ENCODE results near the gene GCKR.

The GCKR gene

DNA sequence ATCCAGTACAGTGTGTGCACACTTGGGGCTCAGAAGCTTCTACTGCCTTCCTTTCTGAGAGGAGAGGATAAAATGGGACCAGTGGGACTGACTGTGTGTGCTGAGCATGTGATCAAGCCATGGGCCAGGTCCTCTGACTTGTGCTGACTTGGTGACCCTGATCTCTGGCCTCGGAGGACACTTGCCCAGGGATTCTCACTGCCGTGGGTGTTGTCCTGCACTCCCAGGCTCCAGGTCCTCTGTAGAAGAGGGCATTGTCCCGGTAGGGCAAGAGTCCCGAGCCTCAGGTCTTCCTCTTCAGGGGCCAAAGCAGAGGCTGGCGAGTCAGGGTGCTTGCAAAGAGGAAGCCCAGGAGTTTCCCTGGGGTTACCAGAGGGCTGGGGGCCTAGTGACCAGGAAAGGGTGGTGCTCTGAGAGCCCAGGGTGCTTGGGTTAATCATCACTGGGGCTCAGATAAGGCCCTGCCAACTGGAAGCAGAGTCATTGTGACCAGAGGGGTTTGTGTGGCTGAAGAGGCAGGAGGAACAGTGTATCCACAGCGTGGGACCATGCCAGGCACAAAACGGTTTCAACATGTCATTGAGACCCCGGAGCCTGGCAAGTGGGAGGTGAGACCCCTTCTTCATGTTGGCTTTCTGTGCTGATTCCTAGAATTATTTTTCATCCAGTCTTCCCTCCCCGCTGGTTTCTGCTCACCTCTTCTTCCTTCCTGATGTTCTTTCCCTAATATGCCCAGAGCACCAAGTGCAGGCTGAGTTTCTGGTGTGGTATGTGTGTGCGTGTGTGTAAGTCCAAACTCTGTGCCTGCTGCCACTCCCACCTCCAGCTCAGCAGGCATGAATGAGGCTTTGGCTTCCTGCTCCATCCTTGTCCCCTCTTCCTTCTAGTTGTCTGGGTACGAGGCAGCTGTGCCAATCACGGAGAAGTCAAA is at the start of gene GCKR:
TSS of gene GCKR (plus strand) at position 483 of the 931 bp plus-strand sequence. CDS start at position 549, 66 bp downstream.
- no peak for DNase-seq

GRCh38 chr2:27448381-27448780 is 48.3 kb upstream of the GCKR start:
- DNase-seq = no peak

GRCh38 chr2:27451095-27451494 is 45.5 kb upstream of the GCKR start:
- DNase-seq = no peak

DNA sequence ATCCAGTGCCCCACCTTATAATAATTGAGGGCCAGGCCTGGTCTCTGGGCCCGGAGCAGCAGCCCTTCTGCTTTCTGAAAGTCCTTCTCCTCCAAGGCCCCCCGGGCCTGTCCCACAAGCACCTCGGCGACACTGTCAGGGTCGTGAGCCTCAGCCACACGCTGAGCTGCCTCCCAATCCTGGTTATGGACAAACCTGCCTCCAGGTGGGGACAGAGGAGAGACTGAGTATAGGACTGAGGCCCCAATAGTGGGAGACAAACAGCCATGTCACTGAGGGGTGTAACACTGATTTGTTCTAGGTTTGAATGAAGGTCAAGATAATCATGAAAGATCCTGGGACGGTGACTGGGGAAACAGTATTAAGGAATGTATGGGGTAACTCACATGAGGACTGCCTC is 42.7 kb upstream of the GCKR start:
- no peak for DNase-seq

- no peak for DNase-seq
Measured at GRCh38 chr2:27461118-27461517, 35.5 kb upstream of the GCKR start.

DNA sequence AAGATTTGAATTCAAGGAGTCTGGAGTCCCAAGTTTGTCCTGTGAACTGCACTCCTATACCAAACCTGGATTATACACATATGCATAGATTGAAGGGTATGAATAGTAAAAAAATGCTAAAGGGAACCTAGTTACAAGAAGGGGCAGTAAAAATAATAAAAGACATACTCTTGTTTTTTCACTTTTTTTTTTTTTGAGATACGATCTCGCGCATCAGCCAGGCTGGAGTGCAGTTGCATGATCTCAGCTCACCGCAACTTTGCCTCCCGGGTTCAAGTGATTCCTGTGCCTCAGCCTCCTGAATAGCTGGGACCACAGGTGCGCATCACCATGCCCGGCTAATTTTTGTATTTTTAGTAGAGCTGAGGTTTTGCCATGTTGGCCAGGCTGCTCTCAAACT is 32.2 kb upstream of the GCKR start:
- DNase-seq = no peak

DNA sequence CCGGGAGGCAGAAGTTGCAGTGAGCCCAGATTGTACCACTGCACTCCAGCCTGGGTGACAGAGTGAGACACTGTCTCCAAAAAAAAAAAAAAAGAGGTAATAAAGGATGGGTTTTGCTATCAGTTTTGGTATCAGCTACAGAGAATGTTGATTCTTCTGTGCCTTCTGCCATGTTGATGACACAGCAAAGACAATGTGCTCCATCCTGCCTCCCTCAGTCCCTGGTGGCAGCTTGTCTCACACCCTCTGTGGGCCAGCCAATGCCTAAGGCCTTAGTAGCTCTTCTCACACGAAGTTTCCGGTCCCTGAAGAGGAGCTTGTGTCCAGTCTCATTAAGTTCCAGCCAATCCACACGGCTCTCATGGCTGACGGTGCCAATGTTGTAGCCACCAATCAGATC is 24.7 kb upstream of the GCKR start:
- DNase-seq = no peak

DNA sequence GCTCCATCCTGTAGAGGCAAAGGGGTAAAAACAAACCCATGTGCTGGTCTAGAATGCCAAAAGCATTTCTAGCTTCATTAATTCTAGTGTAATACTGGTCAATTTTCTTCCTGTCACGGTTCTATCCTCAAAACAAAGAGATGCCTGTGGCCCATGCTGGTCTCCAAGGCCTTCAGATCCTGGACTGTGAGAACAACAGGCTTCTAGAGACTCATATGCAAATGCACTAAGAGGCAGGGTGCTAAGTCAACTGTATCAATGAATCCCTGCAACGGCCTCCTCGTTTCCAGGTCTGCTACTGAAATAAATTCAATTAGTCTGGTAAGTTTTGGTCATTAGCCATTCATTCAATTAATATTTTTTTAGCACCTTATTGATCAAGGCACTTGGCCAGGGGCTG is 11.1 kb upstream of the GCKR start:
- no peak for DNase-seq

DNA sequence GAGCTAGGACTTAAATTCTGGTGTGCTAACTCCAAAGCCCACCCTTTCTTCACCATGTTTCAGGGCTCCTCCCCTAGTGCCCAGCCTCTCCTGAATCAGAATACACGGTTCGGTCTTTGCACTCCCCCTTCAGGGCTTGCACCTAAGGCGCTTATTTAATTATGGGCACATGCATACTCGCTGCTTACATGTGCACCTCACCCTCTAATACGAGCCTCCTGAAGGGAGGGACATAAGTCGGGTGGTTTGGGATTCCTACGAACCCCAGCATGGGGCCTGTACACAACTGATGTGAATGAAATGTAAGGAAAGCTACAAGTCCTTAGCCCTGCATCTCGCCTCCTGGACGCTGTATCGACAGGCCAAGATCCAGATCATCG is 7.5 kb upstream of the GCKR start:
- DNase-seq = peak; percentile 3

DNA sequence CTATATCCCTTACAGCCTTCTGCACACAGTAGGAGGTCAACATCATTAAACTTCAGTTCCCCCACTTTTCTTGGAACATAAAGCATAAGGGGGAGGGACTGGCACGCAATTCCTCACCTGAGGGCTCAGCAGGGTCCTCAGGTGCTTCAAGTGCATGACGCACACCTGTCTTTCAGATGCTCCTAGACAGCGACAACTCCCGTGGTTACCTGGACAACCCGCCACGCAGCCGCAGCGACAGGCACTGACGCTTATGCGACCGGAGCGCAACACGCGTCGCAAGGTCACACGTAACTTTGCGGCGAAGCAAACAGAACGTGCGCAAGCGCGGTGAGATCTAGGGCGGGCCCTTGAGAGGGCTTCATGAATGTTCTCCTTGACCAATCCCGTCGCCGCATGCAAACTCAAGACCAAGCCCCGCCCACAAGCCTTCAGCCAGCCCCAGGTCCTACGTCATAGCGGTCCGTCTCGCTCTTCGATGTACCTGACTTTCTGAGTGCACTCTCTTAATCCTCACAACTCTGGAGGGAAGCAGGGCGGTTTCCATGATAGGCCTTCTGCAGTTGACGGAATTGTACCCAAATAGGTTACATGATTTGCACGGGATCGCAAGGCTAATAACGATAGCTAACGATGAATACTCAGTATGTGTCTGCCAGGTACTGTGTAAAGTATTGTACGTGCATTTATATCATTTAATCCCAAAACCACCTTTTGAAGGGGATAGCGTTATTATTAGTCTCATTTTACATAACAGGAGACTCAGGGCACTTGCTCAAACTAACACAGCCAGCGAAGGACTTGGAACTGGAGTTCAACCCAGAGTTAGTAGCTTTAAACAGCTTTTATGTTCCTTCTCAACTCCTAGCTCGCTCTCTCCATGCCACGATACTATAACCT is 6.9 kb upstream of the GCKR start, which contains the start of gene IFT172:
TSS of gene IFT172 (minus strand) at position 246 of the 900 bp plus-strand sequence. CDS start at position 156, 90 bp downstream.
- DNase-seq = peak; percentile 99

DNA sequence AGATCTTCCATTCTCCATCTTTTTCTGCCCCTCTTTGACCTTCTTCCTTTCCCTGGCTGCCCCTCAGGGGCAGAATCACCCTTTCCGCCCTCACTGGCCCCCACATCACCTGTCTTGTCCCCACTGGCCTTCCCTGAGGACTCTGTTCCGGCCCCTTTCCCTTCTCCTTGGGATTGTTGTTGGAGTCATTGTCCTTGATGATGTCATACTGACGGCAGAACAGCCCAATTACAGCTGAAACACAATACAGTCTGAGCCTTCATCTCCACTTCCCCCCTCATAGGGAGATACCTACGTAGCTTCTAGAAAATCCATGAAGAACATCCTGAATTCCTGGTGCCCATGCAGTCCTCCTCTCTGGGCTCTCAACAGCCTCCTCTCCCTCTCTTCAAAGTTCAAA is 4.1 kb upstream of the GCKR start:
- DNase-seq = no peak

DNA sequence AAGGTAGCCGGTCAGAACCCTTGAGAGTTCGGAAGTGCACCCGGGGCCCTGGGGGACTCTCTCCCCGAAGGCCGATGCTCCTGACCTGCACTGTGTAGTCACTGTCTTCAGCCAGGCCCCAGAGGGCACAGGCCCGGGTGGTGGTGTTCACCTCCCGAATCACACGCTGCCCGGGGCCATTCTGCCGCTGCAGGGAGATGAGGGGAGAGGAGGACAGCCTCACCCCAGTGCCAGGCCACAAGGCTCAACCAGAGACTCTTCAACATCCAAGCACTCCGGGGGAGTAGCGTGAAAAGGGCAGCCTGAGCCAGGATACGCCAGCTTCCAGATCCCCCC is 2.7 kb upstream of the GCKR start:
- DNase-seq = no peak

- peak; percentile 4 for DNase-seq
Measured at GRCh38 chr2:27494284-27494943, 2.2 kb upstream of the GCKR start.

DNA sequence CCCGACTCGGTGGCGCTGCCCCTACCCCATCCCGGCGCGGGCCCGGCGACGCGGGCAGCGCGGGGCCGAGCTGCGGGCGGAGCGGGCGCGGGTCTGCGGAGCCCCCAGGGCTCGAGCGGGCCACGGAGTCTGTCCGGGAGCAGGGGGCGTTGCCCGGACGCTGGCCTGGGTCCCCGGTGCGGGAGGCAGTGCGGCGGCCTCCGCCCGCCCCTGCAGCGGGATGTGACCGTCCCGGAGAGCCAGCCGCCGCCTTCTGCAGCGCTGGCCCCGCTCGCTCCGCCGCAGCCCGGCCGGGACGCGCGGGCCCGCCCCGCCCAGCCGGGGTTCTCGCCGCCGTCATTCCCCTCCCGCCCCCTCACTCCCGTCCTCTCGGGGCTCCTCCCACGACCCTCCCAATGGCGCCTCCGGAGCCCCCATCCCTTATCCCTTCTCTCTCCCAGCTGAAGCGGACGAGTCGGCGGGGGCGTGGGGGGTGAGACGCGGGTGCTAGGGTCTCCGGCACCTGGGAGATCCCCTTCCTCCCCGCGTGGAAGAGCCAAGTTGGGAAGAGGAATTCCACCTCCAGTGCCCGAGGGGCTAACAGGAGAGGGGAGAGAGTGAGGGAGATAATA is 1.6 kb upstream of the GCKR start, which contains the start of gene FNDC4:
TSS of gene FNDC4 (minus strand) at position 257 of the 611 bp plus-strand sequence. CDS start 521 bp downstream, outside the sequence.
- peak; percentile 17 for DNase-seq

DNA sequence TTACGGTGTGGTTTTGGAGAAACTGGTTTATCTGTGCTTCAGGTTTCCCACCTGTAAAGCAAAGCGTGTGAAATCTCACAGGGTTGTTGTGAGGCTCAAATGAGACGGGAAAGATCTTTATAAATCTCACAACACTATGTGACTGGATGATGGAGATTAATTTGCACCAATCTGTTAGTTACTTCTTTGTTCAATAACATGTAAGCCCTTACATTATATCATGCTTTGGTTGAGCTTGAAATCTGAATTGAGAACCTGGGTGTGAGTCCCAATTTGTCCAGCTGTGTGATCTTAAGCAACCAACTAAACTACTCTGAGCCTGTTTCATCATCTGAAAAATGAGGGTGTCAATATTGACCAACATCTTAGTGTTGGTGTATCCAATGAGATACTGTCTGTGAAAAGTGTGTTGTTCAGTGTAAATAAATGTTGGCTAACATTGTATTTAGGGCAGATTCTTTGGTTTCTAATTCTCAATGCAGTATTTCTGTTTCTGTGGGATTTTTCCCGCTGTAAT is 741 bp upstream of the GCKR start:
- no peak for DNase-seq

- no peak for DNase-seq
Measured at GRCh38 chr2:27497288-27497627, 619 bp downstream of the GCKR start.

GRCh38 chr2:27498975-27499374 is 2.3 kb downstream of the GCKR start:
- DNase-seq = no peak

DNA sequence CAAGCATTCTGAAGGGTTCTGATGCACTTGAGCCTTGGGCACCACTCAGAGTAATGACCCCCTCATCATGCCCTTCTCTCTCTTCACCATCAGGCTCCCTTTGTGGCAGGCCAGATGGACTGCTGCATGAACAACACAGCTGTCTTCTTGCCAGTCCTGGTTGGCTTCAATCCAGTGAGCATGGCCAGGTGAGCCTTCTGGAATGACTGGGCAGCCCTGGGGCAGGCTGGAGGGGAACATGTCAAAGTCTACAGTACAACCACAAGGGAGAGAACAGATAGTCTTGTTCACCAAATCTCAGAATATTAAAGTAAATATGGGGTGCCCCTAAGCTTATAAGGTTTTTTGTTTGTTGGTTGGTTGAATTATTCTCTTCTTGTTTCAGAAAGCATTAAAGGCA is 4.4 kb downstream of the GCKR start:
- no peak for DNase-seq

GRCh38 chr2:27502142-27502541 is 5.5 kb downstream of the GCKR start:
- no peak for DNase-seq

GRCh38 chr2:27506587-27506986 is 9.9 kb downstream of the GCKR start:
- DNase-seq = no peak

- DNase-seq = no peak
Measured at GRCh38 chr2:27507293-27507692, 10.7 kb downstream of the GCKR start.

GRCh38 chr2:27509326-27509725 is 12.7 kb downstream of the GCKR start:
- no peak for DNase-seq

Measured in activated naive CD4-positive, alpha-beta T cell treated with Interleukin-2 at 50 U/mL for 16 hours (primary cell).